ENCODE measurements around the gene KCNMA1.

- no peak for TF ChIP-seq CTCF (IDR thresholded peaks at IDR 0.05; ENCODE audit: poor library complexity, severe bottlenecking)
- no peak for TF ChIP-seq REST (IDR thresholded peaks at IDR 0.05; ENCODE audit: borderline replicate concordance)
- no peak for TF ChIP-seq EZH2 (IDR thresholded peaks at IDR 0.05; ENCODE audit: borderline replicate concordance, insufficient read depth, low read length, poor library complexity, severe bottlenecking)
- no peak for TF ChIP-seq POLR2AphosphoS5 (IDR thresholded peaks at IDR 0.05)
- no peak for TF ChIP-seq SMC3 (conservative IDR thresholded peaks at IDR 0.05; ENCODE audit: poor library complexity)
- no peak for TF ChIP-seq MXI1 (conservative IDR thresholded peaks at IDR 0.05; ENCODE audit: poor library complexity, severe bottlenecking)
- no peak for TF ChIP-seq TAF1 (IDR thresholded peaks at IDR 0.05; ENCODE audit: low read depth)
- TF ChIP-seq EP300 (conservative IDR thresholded peaks at IDR 0.05; ENCODE audit: poor library complexity, severe bottlenecking) = no peak
- TF ChIP-seq RAD21 (conservative IDR thresholded peaks at IDR 0.05) = no peak
Measured at GRCh38 chr10:77431209-77431611, 206.4 kb downstream of the KCNMA1 start.

Data from neural cell (in vitro differentiated cells).